Mesenchymal stem cell (in vitro differentiated cells and primary cell): ENCODE data around the gene DNAH2. TPM values are rescaled to one million over a fixed set of nuclear protein-coding genes. Genes with fewer than 3 reads are reported as not detected.

ENCODE experiments used
- DNase-seq: peaks from one replicate; pipeline ENCODE4 v3.0.0-alpha.2; 2013
- H2AFZ ChIP-seq: one replicate; pipeline ENCODE4 v1.6.1; 2013; ENCODE audit warnings: low read depth, mild to moderate bottlenecking, control low read depth, inconsistent platforms, low read length, moderate library complexity
- H2AK5ac ChIP-seq: 2 replicates; pipeline ENCODE4 v1.6.1; 2013; ENCODE audit warnings: low read length, moderate library complexity, mild to moderate bottlenecking, inconsistent platforms; ENCODE audit not compliant: severe bottlenecking
- H2BK120ac ChIP-seq: one replicate; pipeline ENCODE4 v1.6.1; 2013; ENCODE audit warnings: low read depth, mild to moderate bottlenecking, inconsistent platforms, low read length, moderate library complexity
- H2BK12ac ChIP-seq, 2 experiments: one replicate each; pipeline ENCODE4 v1.6.1; 2013; ENCODE audit warnings: inconsistent platforms in 2 of 2, low read length in 2 of 2, mild to moderate bottlenecking in 2 of 2, moderate library complexity in 2 of 2, control low read depth in 1 of 2
- H2BK15ac ChIP-seq: one replicate; pipeline ENCODE4 v1.6.1; 2013; ENCODE audit warnings: mild to moderate bottlenecking, low read depth, inconsistent platforms; ENCODE audit not compliant: poor library complexity, severe bottlenecking
- H2BK5ac ChIP-seq: 2 replicates; pipeline ENCODE4 v1.6.1; 2013; ENCODE audit warnings: low read depth, mild to moderate bottlenecking, low read length, control low read depth, inconsistent platforms; ENCODE audit not compliant: poor library complexity, severe bottlenecking
- H3K14ac ChIP-seq, 2 experiments: one replicate each; pipeline ENCODE4 v1.6.1; 2013; ENCODE audit warnings: inconsistent platforms in 2 of 2, low read length in 2 of 2, control low read depth in 1 of 2, mild to moderate bottlenecking in 1 of 2, moderate library complexity in 1 of 2
- H3K18ac ChIP-seq, 2 experiments: one replicate each; pipeline ENCODE4 v1.6.1; 2013; ENCODE audit warnings: inconsistent platforms in 2 of 2, low read length in 2 of 2, control low read depth in 1 of 2, low read depth in 1 of 2, mild to moderate bottlenecking in 1 of 2
- H3K23ac ChIP-seq, 2 experiments: one replicate each; pipeline ENCODE4 v1.6.1; 2013; ENCODE audit warnings: inconsistent platforms in 2 of 2, low read length in 2 of 2, mild to moderate bottlenecking in 2 of 2, moderate library complexity in 2 of 2, control low read depth in 1 of 2
- H3K27ac ChIP-seq: 2 replicates; pipeline ENCODE4 v1.5.1; 2013; ENCODE audit warnings: mild to moderate bottlenecking, moderate library complexity, low read length, control low read depth, inconsistent platforms; ENCODE audit not compliant: poor library complexity, severe bottlenecking
- H3K27me3 ChIP-seq, 2 experiments: 2 replicates each; pipeline versions ENCODE4 v1.6.1 to v1.7.0; 2013; ENCODE audit warnings: low read length in 2 of 2, mild to moderate bottlenecking in 2 of 2, moderate library complexity in 2 of 2, control low read depth in 1 of 2, inconsistent platforms in 1 of 2; ENCODE audit not compliant: control insufficient read depth in 1 of 2, insufficient read depth in 1 of 2
- H3K36me3 ChIP-seq, 2 experiments: 2 replicates each; pipeline versions ENCODE4 v1.6.1 to v1.7.0; 2013; ENCODE audit warnings: low read length in 2 of 2, control low read depth in 1 of 2, inconsistent platforms in 1 of 2, low read depth in 1 of 2, mild to moderate bottlenecking in 1 of 2; ENCODE audit not compliant: insufficient read depth in 2 of 2, control insufficient read depth in 1 of 2
- H3K4ac ChIP-seq, 2 experiments: one replicate each; pipeline ENCODE4 v1.6.1; 2013; ENCODE audit warnings: inconsistent platforms in 2 of 2, low read length in 2 of 2, mild to moderate bottlenecking in 2 of 2, moderate library complexity in 2 of 2, control low read depth in 1 of 2, low read depth in 1 of 2
- H3K4me1 ChIP-seq: 2 replicates; pipeline ENCODE4 v1.6.1; 2013; ENCODE audit warnings: low read depth, low read length, control low read depth; ENCODE audit not compliant: control insufficient read depth, insufficient read depth
- H3K4me2 ChIP-seq: 2 replicates; pipeline ENCODE4 v1.6.1; 2013; ENCODE audit warnings: low read length, mild to moderate bottlenecking, inconsistent platforms; ENCODE audit not compliant: poor library complexity, severe bottlenecking
- H3K4me3 ChIP-seq, 2 experiments: 2 replicates each; pipeline versions ENCODE4 v1.5.1 to v1.7.0; 2013; ENCODE audit warnings: low read length in 2 of 2, mild to moderate bottlenecking in 2 of 2, control low read depth in 1 of 2, low read depth in 1 of 2; ENCODE audit not compliant: insufficient read depth in 1 of 2
- H3K79me1 ChIP-seq: replicated peaks from 2 replicates; pipeline ENCODE4 v1.6.1; 2013; ENCODE audit warnings: mild to moderate bottlenecking, control low read depth, low read length, inconsistent platforms; ENCODE audit not compliant: poor library complexity, severe bottlenecking
- H3K9ac ChIP-seq: 2 replicates; pipeline ENCODE4 v1.7.0; 2013; ENCODE audit warnings: mild to moderate bottlenecking, low read length, moderate library complexity
- H3K9me3 ChIP-seq: 2 replicates; pipeline ENCODE4 v1.7.0; 2013; ENCODE audit warnings: mild to moderate bottlenecking, low read length; ENCODE audit not compliant: control insufficient read depth
- H4K8ac ChIP-seq: one replicate; pipeline ENCODE4 v1.6.1; 2013; ENCODE audit warnings: inconsistent platforms, mild to moderate bottlenecking, low read length, moderate library complexity
- H4K91ac ChIP-seq: one replicate; pipeline ENCODE4 v1.6.1; 2013; ENCODE audit warnings: mild to moderate bottlenecking, low read length, inconsistent platforms
- WGBS: methylation state at CpG from one replicate; pipeline ENCODE4 v1.1.7; 2013; ENCODE audit warnings: mixed read lengths; 5-methylcytosine and 5-hydroxymethylcytosine counted together
- polyA plus RNA-seq, 2 experiments: library from polyadenylated mRNA; stranded (reverse); fragments of 200-250 nt; gene quantifications; one replicate each; pipeline ENCODE4 v1.2.3, GENCODE V29; 2013

DNAH2 gene
- polyA plus RNA-seq (2013, experiment 1 of 2) = 0.06 TPM
- polyA plus RNA-seq (2013, experiment 2 of 2) = 0.01 TPM

- peak within 1 kb of the TSS; percentile 79 for H3K4me3 ChIP-seq
- peak within 1 kb of the TSS; percentile 97 for H3K4me2 ChIP-seq
- WGBS = 2% methylated on average over 59 of the region's 64 CpGs
These were observed at the start of gene DNAH2 for GRCh38 chr17:7716901-7717755. DNAH2 (plus strand) TSS chr17:7717744; CDS start chr17:7719735, 1,991 bp downstream.

DNA sequence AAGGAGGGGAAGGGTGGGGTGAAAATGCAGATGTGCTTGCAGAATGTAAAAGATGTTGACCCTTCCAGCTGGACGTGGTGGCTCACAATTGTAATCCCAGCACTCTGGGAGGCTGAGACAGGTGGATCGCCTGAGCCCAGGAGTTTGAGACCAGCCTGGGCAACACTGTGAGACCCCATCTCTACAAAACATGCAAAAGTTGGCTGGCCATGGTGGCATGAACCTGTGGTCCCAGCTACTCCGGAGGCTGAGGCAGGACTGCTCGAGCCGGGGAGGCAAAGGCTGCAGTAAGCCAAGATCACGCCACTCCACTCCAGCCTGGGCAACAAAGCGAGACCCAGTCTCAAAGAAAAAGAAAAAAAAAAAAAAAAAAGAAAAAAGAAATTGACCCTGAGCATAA, 49.1 kb upstream of the DNAH2 start:
- Histone ChIP-seq H3K27ac (no peak overlapping the region), H3K27me3 (no peaks in the 10 kb centered on the region), H3K9ac (no peak overlapping the region), H2BK5ac (no peak overlapping the region), H2AK5ac (no peak overlapping the region), H4K8ac (no peak overlapping the region), H3K18ac (no peak overlapping the region), H3K4me1 (no peaks in the 10 kb centered on the region), H2AFZ (no peak overlapping the region), H3K9me3 (peaks cover 4% of the 10 kb centered on the region), H2BK120ac (no peak overlapping the region), H3K23ac (no peak overlapping the region), H3K4ac (no peak overlapping the region), H2BK15ac (no peak overlapping the region), H3K36me3 (peaks cover 49 to 68% of the 10 kb centered on the region in 2 experiments), H3K79me1 (peaks cover 5% of the 10 kb centered on the region), H3K4me3 (no peak overlapping the region), H2BK12ac (no peak overlapping the region), H4K91ac (no peak overlapping the region), H3K14ac (no peak overlapping the region), H3K4me2 (no peak overlapping the region)
- WGBS = 99% methylated on average over 6 of the region's 7 CpGs
- no peak for DNase-seq

More at GRCh38 chr17:7716901-7717755, at the start of gene DNAH2:
- Histone ChIP-seq H4K8ac (peak within 1 kb of the TSS; percentile 91), H3K9ac (peak within 1 kb of the TSS; percentile 76), H3K14ac (peak within 1 kb of the TSS in 1 of 2 experiments; percentile 76), H3K4me1 (peaks cover 13% of the 10 kb centered on the region), H3K27me3 (peaks cover 39 to 79% of the 10 kb centered on the region in 2 experiments), H2AFZ (peak within 1 kb of the TSS; percentile 83), H3K27ac (peak within 1 kb of the TSS; percentile 39), H2BK15ac (peak within 1 kb of the TSS; percentile 97), H4K91ac (peak within 1 kb of the TSS; percentile 65), H3K9me3 (no peaks in the 10 kb centered on the region), H3K23ac (peak within 1 kb of the TSS in 1 of 2 experiments; percentile 38), H3K36me3 (no peaks in the 10 kb centered on the region), H3K18ac (peak within 1 kb of the TSS; percentile 89), H2AK5ac (no peak within 1 kb of the TSS), H2BK5ac (no peak within 1 kb of the TSS), H2BK120ac (peak within 1 kb of the TSS; percentile 78), H3K4ac (peak within 1 kb of the TSS; percentile 36 to 94), H2BK12ac (peak within 1 kb of the TSS; percentile 12 to 48), H3K79me1 (peaks cover 5% of the 10 kb centered on the region)
- peak; percentile 92 for DNase-seq

GRCh38 chr17:7673239-7673638, 44.3 kb upstream of the DNAH2 start:
- peaks cover 10% of the 10 kb centered on the region for H3K9me3 ChIP-seq

DNA sequence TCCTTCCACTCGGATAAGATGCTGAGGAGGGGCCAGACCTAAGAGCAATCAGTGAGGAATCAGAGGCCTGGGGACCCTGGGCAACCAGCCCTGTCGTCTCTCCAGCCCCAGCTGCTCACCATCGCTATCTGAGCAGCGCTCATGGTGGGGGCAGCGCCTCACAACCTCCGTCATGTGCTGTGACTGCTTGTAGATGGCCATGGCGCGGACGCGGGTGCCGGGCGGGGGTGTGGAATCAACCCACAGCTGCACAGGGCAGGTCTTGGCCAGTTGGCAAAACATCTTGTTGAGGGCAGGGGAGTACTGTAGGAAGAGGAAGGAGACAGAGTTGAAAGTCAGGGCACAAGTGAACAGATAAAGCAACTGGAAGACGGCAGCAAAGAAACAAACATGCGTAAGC, 42.6 kb upstream of the DNAH2 start:
- Histone ChIP-seq H4K8ac (no peak overlapping the region), H3K4ac (no peak overlapping the region), H3K27me3 (no peaks in the 10 kb centered on the region), H3K27ac (no peak overlapping the region), H2BK120ac (no peak overlapping the region), H3K4me3 (no peak overlapping the region), H2BK5ac (no peak overlapping the region), H3K79me1 (peaks cover 22% of the 10 kb centered on the region), H3K23ac (no peak overlapping the region), H3K9me3 (peaks cover 10% of the 10 kb centered on the region), H3K9ac (no peak overlapping the region), H2AK5ac (no peak overlapping the region), H2BK12ac (no peak overlapping the region), H3K4me2 (no peak overlapping the region), H4K91ac (no peak overlapping the region), H3K4me1 (peaks cover 7% of the 10 kb centered on the region), H3K18ac (no peak overlapping the region), H3K14ac (no peak overlapping the region), H3K36me3 (peaks cover 45 to 59% of the 10 kb centered on the region in 2 experiments), H2AFZ (no peak overlapping the region), H2BK15ac (no peak overlapping the region)
- 91% methylated on average over 14 of the region's 14 CpGs for WGBS
- DNase-seq = no peak

More at GRCh38 chr17:7673239-7673638, 44.3 kb upstream of the DNAH2 start:
- Histone ChIP-seq H3K79me1 (peaks cover 18% of the 10 kb centered on the region), H2BK12ac (no peak overlapping the region), H2AK5ac (no peak overlapping the region), H3K27me3 (no peaks in the 10 kb centered on the region), H3K9ac (no peak overlapping the region), H2AFZ (no peak overlapping the region), H4K91ac (no peak overlapping the region), H3K4me2 (no peak overlapping the region), H4K8ac (no peak overlapping the region), H3K27ac (no peak overlapping the region), H2BK120ac (no peak overlapping the region), H3K4me1 (peaks cover 7% of the 10 kb centered on the region), H2BK15ac (no peak overlapping the region), H3K4ac (no peak overlapping the region), H3K14ac (no peak overlapping the region), H3K4me3 (no peak overlapping the region), H3K18ac (no peak overlapping the region), H3K36me3 (peaks cover 61 to 75% of the 10 kb centered on the region in 2 experiments), H2BK5ac (no peak overlapping the region), H3K23ac (no peak overlapping the region)
- no peak for DNase-seq
- whole genome bisulfite sequencing = 90% methylated on average over 1 of the region's 2 CpGs
